ENCODE data around the gene PASK. TPM values are rescaled to one million over a fixed set of nuclear protein-coding genes. Genes with fewer than 3 reads are reported as not detected.
A peak's percentile ranks its signal among the peaks of the same experiment; 100 is the strongest.

PASK gene
- total RNA-seq, 6 donors from 2014 or later: 4.3 to 18.9 (median 13.8) TPM

DNA sequence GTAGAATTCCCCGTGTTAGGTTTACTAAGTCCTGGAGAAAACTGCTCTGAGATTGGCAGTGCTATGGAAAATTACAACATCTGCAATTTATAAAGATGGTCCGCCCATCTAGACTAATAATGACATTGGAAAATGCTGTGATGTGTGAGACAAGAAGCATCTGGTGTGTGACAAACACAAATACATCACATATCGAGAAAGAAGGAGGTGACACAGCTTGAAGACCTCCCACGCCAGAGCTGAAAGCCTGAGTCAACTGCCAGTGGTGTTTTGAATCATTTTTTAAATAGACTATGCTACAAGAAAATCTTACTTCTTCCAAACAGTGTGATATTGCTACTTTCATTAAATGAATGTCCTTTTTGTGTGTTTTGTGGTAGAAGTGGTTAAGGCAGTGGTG, 30.6 kb upstream of the PASK start:
- ATAC-seq (ENCODE audit: low FRiP score in 2 of 2) (no peak), DNase-seq (no peak)
- Histone ChIP-seq H3K4me1 (no peaks in the 10 kb centered on the region), H3K27me3 (no peaks in the 10 kb centered on the region), H3K4me3 (no peak overlapping the region), H3K27ac (no peak overlapping the region), H3K36me3 (peaks cover 0 to 68% (median 49%) of the 10 kb centered on the region in 4 donors), H3K9me3 (no peaks in the 10 kb centered on the region)
- peak; percentile 18 to 55 for TF ChIP-seq POLR2AphosphoS5 (IDR thresholded peaks at IDR 0.05)
- TF ChIP-seq EP300 (IDR thresholded peaks at IDR 0.05): no peak
- no peak for TF ChIP-seq POLR2A (IDR thresholded peaks at IDR 0.05)
- 74 to 81% methylated on average over 4 of the region's 4 CpGs for WGBS, 2 donors

DNA sequence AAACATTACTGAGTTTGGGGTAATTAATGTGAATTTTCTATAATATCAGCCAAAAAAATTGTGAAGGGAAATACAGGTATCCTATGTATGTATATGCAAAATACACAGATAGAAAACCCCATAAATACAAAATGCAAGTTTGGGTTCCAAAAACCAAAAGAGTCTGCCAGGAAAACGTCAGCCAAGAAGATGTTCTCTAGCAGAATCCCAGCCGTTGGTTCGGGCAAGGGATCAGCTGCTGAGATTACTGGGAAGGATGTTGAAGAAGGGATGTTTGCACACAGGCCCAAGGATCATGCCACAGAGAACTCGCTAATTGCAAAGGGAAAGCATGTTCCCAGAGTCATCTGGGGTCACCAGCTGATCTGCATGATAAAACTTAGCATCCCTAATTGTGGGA, 29.7 kb upstream of the PASK start:
- 72 to 78% methylated on average over 4 of the region's 4 CpGs for WGBS, 2 donors
- DNase-seq (no peak), ATAC-seq (ENCODE audit: low FRiP score in 2 of 2) (no peak)
- no peaks in the 10 kb centered on the region for H3K9me3 ChIP-seq
- no peaks in the 10 kb centered on the region for H3K27me3 ChIP-seq
- TF ChIP-seq EP300 (IDR thresholded peaks at IDR 0.05) (no peak), POLR2A (IDR thresholded peaks at IDR 0.05) (no peak), POLR2AphosphoS5 (IDR thresholded peaks at IDR 0.05) (no peak)
- TF ChIP-seq, protein P1, sequence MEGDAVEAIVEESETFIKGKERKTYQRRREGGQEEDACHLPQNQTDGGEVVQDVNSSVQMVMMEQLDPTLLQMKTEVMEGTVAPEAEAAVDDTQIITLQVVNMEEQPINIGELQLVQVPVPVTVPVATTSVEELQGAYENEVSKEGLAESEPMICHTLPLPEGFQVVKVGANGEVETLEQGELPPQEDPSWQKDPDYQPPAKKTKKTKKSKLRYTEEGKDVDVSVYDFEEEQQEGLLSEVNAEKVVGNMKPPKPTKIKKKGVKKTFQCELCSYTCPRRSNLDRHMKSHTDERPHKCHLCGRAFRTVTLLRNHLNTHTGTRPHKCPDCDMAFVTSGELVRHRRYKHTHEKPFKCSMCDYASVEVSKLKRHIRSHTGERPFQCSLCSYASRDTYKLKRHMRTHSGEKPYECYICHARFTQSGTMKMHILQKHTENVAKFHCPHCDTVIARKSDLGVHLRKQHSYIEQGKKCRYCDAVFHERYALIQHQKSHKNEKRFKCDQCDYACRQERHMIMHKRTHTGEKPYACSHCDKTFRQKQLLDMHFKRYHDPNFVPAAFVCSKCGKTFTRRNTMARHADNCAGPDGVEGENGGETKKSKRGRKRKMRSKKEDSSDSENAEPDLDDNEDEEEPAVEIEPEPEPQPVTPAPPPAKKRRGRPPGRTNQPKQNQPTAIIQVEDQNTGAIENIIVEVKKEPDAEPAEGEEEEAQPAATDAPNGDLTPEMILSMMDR (IDR thresholded peaks at IDR 0.05): no peak
- H3K27ac ChIP-seq: peak overlapping the region in 1 of 4 donors; percentile 21
- H3K36me3 ChIP-seq: peaks cover 0 to 74% (median 54%) of the 10 kb centered on the region in 4 donors
- no peaks in the 10 kb centered on the region for H3K4me1 ChIP-seq
- no peak overlapping the region for H3K4me3 ChIP-seq

DNA sequence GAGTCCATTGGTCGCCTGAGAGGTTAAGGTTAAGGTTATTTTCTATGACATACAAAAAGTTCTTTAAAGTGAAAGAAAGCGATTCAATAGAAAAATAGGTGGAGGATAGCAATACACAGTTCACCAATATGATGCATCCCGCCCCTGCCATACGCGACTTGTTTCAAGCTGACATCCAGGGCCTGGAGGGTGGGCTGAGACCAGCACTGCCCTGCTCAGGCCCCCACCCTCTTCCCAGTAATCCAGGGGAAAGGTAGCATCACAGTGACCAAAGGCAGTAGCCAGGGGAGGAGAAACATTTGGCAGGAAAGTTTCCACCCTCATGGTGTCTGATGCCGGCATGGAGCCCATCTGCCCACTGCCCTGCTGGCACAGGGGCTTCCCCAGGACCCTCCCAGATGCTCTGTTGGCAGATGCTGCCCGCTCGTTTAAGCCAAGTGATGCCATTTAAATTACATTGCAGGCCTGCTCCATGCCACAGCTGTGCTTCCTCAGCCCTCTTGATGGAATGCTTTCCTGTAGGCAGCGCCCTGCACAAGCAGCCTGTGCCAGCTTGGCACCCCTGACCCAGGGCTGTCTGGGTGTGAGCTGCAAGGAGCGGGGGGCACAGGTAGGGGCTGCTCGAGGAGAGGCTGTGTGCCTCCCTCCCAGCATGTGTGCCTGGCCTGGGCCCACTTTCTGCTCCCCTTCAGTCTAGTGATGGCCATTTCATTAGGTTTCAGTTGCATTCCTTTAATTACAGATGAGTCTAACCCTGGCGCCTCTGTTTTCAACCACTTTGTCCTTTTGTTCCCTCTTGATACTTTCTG, 28.5 kb upstream of the PASK start:
- TF ChIP-seq EP300 (IDR thresholded peaks at IDR 0.05) (no peak), POLR2AphosphoS5 (IDR thresholded peaks at IDR 0.05) (no peak), POLR2A (IDR thresholded peaks at IDR 0.05) (no peak)
- TF ChIP-seq, protein P1 (IDR thresholded peaks at IDR 0.05): no peak

DNA sequence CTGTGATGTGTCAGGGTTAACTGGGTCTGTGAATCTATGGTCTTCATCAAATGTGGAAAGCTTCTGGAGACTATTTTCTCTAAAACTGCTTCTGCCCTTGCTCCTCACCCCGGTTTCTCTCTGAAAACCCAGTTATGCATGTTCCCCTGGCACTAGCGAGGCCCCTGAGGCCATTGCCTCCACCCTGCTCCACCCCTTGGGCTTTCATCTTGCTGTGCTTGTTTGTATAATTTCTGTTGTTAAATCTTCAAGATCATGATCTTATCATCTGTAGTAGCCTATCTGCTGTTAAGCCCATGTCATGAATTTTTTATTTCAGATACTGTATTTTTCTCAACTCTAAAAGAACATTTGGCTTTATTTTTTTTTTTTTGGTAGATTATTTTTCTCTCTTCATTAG, 24.3 kb upstream of the PASK start:
- Histone ChIP-seq H3K36me3 (peaks cover 15 to 88% (median 59%) of the 10 kb centered on the region in 4 donors), H3K27me3 (no peaks in the 10 kb centered on the region), H3K9me3 (peaks cover 0 to 14% (median 9%) of the 10 kb centered on the region in 4 donors), H3K4me1 (no peaks in the 10 kb centered on the region), H3K4me3 (no peak overlapping the region), H3K27ac (no peak overlapping the region)
- TF ChIP-seq, protein P1 (IDR thresholded peaks at IDR 0.05): no peak
- ATAC-seq (ENCODE audit: low FRiP score in 2 of 2) (no peak), DNase-seq (no peak)
- WGBS, 2 donors: 92 to 100% methylated on average over 2 of the region's 2 CpGs

More for the DNA sequence above, 28.5 kb upstream of the PASK start:
- DNase-seq (no peak), ATAC-seq (ENCODE audit: low FRiP score in 2 of 2) (peak in 1 of 2 donors; percentile 35)
- Histone ChIP-seq H3K4me3 (no peak overlapping the region), H3K27ac (no peak overlapping the region), H3K9me3 (no peaks in the 10 kb centered on the region), H3K4me1 (no peaks in the 10 kb centered on the region), H3K36me3 (peaks cover 0 to 66% (median 46%) of the 10 kb centered on the region in 4 donors), H3K27me3 (no peaks in the 10 kb centered on the region)
- WGBS, 2 donors: 94 to 96% methylated on average over 9 to 12 of the region's 12 CpGs

DNA sequence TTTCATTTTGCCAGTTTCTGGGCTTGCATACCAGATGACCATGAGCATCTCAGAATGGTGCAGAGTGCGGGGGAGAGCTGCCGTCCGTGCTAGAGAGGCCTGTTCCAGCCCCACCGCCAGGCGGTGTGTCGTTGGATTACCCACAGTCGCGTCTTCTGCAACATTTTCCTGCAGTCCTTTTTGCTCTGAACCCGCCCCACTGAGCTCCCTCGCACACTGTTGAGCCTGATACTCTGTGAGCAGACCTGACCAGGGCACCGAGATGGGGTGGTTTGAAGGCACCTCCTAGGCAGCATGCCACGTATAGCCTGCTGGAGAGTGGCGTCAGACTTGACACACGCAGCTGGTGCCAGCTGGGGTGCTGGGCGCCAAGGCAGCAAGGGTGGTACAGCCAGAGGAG, 19.1 kb upstream of the PASK start:
- H3K27ac ChIP-seq: no peak overlapping the region
- DNase-seq (no peak), ATAC-seq (ENCODE audit: low FRiP score in 2 of 2) (no peak)
- no peak overlapping the region for H3K4me3 ChIP-seq
- WGBS, 2 donors: 95 to 97% methylated on average over 9 to 15 of the region's 15 CpGs
- H3K27me3 ChIP-seq: no peaks in the 10 kb centered on the region
- H3K9me3 ChIP-seq: peaks cover 0 to 14% (median 9%) of the 10 kb centered on the region in 4 donors
- no peaks in the 10 kb centered on the region for H3K4me1 ChIP-seq
- TF ChIP-seq, protein P1 (IDR thresholded peaks at IDR 0.05): no peak
- TF ChIP-seq EP300 (IDR thresholded peaks at IDR 0.05) (no peak), POLR2AphosphoS5 (IDR thresholded peaks at IDR 0.05) (no peak), POLR2A (IDR thresholded peaks at IDR 0.05) (no peak)
- peaks cover 34 to 94% (median 81%) of the 10 kb centered on the region in 4 donors for H3K36me3 ChIP-seq
